ENCODE data around the gene SH3RF3.
A peak's percentile ranks its signal among the peaks of the same experiment; 100 is the strongest.

Gene SH3RF3

GRCh38 chr2:109463891-109464290 lies 334.9 kb downstream of the SH3RF3 start:
- Histone ChIP-seq H3K9ac (no peak overlapping the region), H3K4me2 (ENCODE audit: low read length) (no peak overlapping the region), H3K4me3 (ENCODE audit: low read depth, low read length) (no peak overlapping the region), H3K27me3 (ENCODE audit: control insufficient read depth, insufficient read depth, low read length) (no peaks in the 10 kb centered on the region), H3K9me3 (ENCODE audit: control insufficient read depth, low read length) (no peaks in the 10 kb centered on the region), H3K4me1 (peaks cover 2% of the 10 kb centered on the region), H3K27ac (no peak overlapping the region), H2AFZ (no peak overlapping the region), H3K36me3 (ENCODE audit: control insufficient read depth, insufficient read depth, low read length) (no peaks in the 10 kb centered on the region), H3K79me2 (no peaks in the 10 kb centered on the region)
- TF ChIP-seq CTCF (IDR thresholded peaks at IDR 0.05), result no peak

- Histone ChIP-seq H3K9ac (no peak overlapping the region), H3K4me2 (ENCODE audit: low read length) (no peak overlapping the region), H3K27me3 (ENCODE audit: control insufficient read depth, insufficient read depth, low read length) (no peaks in the 10 kb centered on the region), H2AFZ (no peak overlapping the region), H3K4me3 (ENCODE audit: low read depth, low read length) (no peak overlapping the region), H3K9me3 (ENCODE audit: control insufficient read depth, low read length) (no peaks in the 10 kb centered on the region), H3K36me3 (ENCODE audit: control insufficient read depth, insufficient read depth, low read length) (no peaks in the 10 kb centered on the region), H3K79me2 (no peaks in the 10 kb centered on the region), H3K27ac (no peak overlapping the region), H3K4me1 (peaks cover 19% of the 10 kb centered on the region)
- no peak for TF ChIP-seq CTCF (IDR thresholded peaks at IDR 0.05)
Measured at GRCh38 chr2:109466674-109467575, 337.9 kb downstream of the SH3RF3 start.

- Histone ChIP-seq H3K27me3 (ENCODE audit: control insufficient read depth, insufficient read depth, low read length) (no peaks in the 10 kb centered on the region), H3K79me2 (no peaks in the 10 kb centered on the region), H3K36me3 (ENCODE audit: control insufficient read depth, insufficient read depth, low read length) (no peaks in the 10 kb centered on the region), H3K4me2 (ENCODE audit: low read length) (no peak overlapping the region), H3K9ac (no peak overlapping the region), H3K4me3 (ENCODE audit: low read depth, low read length) (no peak overlapping the region), H3K9me3 (ENCODE audit: control insufficient read depth, low read length) (no peaks in the 10 kb centered on the region), H2AFZ (no peak overlapping the region), H3K27ac (no peak overlapping the region), H3K4me1 (peaks cover 19% of the 10 kb centered on the region)
- no peak for TF ChIP-seq CTCF (IDR thresholded peaks at IDR 0.05)
Measured at GRCh38 chr2:109467701-109468100, 338.7 kb downstream of the SH3RF3 start.

GRCh38 chr2:109468893-109469292 lies 339.9 kb downstream of the SH3RF3 start:
- no peaks in the 10 kb centered on the region for H3K27me3 ChIP-seq (ENCODE audit: control insufficient read depth, insufficient read depth, low read length)

More at GRCh38 chr2:109468893-109469292, 339.9 kb downstream of the SH3RF3 start:
- Histone ChIP-seq H3K4me1 (peaks cover 19% of the 10 kb centered on the region), H2AFZ (no peak overlapping the region), H3K9ac (no peak overlapping the region), H3K79me2 (no peaks in the 10 kb centered on the region), H3K36me3 (ENCODE audit: control insufficient read depth, insufficient read depth, low read length) (no peaks in the 10 kb centered on the region), H3K27ac (peak overlapping the region; percentile 22), H3K9me3 (ENCODE audit: control insufficient read depth, low read length) (no peaks in the 10 kb centered on the region), H3K4me2 (ENCODE audit: low read length) (no peak overlapping the region), H3K4me3 (ENCODE audit: low read depth, low read length) (no peak overlapping the region)
- no peak for TF ChIP-seq CTCF (IDR thresholded peaks at IDR 0.05)
